ENCODE data around the gene PPP1R3A.

GRCh38 chr7:113867325-113867724, 51.5 kb downstream of the PPP1R3A start:
- TF ChIP-seq CTCF (IDR thresholded peaks at IDR 0.05) (no peak), POLR2A (IDR thresholded peaks at IDR 0.05) (no peak)

Measured in lower leg skin (tissue), 3 donors.